IMR-90 (cell line): ENCODE data around the gene CUL9.

Experiments
- MXI1 ChIP-seq: IDR thresholded peaks from 2 replicates; pipeline ENCODE4 v1.6.1; 2012; ENCODE audit warnings: low read depth, mild to moderate bottlenecking, low read length, moderate library complexity, borderline replicate concordance
- POLR2A ChIP-seq: IDR thresholded peaks from 2 replicates; pipeline ENCODE4 v1.6.1; 2012; ENCODE audit warnings: mild to moderate bottlenecking, low read depth, low read length
- TF ChIP-seq, protein P1 (sequence below): conservative IDR thresholded peaks from 2 replicates; pipeline ENCODE4 v1.5.1; 2012; ENCODE audit warnings: mild to moderate bottlenecking, low read depth, low read length, improper control_type of control experiment

DNA sequence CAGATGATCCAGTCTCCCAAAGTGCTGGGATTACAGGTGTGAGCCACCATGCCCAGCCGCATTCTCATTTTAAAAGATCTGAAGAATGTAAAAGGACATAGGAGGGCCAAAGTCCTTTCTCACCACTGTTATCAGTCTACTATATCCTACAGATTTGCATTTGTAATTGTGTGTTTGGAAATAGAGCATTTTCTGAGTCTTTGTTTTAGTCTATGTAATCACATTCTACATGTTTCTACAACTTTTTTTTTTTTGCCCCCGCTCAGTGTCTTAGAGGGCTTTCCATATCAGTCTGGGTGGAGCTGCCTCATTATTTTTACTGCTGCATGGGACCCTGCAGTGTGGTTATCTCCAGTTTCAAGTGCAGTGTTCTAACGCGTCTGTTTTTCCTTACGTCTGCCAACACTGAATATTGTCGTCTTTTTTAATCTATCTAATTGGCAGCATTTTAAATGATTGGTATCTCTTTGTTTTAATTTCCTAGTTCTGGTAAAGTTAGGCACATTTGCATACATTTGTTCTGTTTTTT lies 7.8 kb downstream of the CUL9 start:
- TF ChIP-seq, protein P1, sequence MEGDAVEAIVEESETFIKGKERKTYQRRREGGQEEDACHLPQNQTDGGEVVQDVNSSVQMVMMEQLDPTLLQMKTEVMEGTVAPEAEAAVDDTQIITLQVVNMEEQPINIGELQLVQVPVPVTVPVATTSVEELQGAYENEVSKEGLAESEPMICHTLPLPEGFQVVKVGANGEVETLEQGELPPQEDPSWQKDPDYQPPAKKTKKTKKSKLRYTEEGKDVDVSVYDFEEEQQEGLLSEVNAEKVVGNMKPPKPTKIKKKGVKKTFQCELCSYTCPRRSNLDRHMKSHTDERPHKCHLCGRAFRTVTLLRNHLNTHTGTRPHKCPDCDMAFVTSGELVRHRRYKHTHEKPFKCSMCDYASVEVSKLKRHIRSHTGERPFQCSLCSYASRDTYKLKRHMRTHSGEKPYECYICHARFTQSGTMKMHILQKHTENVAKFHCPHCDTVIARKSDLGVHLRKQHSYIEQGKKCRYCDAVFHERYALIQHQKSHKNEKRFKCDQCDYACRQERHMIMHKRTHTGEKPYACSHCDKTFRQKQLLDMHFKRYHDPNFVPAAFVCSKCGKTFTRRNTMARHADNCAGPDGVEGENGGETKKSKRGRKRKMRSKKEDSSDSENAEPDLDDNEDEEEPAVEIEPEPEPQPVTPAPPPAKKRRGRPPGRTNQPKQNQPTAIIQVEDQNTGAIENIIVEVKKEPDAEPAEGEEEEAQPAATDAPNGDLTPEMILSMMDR, result no peak
- TF ChIP-seq MXI1 (no peak), POLR2A (no peak)
